ENCODE measurements around the gene GJC1. TPM values are rescaled to one million over a fixed set of nuclear protein-coding genes. Genes with fewer than 3 reads are reported as not detected.

The GJC1 gene
- total and polyA plus RNA-seq, 9 donors, result 1.3 to 18.4 (median 4.3) TPM

DNA sequence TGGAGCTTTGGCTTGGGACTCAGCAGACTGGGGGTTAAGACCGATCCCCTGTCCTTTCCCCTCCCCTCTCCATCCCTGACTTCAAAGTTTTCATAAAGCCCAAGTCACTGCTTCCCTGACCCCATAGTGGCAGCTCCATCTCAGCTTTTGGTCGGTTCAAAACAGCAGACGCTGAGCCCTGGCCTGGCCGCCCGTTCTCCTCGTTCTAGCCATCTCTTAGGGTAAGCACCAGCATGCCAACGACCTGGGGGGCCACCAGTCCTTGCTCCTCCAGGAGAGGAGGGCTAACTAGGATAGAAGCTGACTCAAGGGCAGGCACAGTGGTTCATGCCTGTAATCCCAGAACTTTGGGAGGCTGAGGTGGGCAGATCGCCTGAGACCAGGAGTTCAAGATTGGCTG lies 16.1 kb upstream of the GJC1 start:
- no peak overlapping the region for H3K27ac ChIP-seq
- no peak for DNase-seq
- no peak overlapping the region for H3K4me3 ChIP-seq
- no peaks in the 10 kb centered on the region for H3K4me1 ChIP-seq (ENCODE audit: insufficient read depth)
- 71 to 83% (median 71%) methylated on average over 8 of the region's 8 CpGs for WGBS, 3 donors
- H3K36me3 ChIP-seq, result no peaks in the 10 kb centered on the region
- H3K9me3 ChIP-seq, result no peaks in the 10 kb centered on the region
- TF ChIP-seq, protein P1, sequence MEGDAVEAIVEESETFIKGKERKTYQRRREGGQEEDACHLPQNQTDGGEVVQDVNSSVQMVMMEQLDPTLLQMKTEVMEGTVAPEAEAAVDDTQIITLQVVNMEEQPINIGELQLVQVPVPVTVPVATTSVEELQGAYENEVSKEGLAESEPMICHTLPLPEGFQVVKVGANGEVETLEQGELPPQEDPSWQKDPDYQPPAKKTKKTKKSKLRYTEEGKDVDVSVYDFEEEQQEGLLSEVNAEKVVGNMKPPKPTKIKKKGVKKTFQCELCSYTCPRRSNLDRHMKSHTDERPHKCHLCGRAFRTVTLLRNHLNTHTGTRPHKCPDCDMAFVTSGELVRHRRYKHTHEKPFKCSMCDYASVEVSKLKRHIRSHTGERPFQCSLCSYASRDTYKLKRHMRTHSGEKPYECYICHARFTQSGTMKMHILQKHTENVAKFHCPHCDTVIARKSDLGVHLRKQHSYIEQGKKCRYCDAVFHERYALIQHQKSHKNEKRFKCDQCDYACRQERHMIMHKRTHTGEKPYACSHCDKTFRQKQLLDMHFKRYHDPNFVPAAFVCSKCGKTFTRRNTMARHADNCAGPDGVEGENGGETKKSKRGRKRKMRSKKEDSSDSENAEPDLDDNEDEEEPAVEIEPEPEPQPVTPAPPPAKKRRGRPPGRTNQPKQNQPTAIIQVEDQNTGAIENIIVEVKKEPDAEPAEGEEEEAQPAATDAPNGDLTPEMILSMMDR (IDR thresholded peaks at IDR 0.05), result no peak
- TF ChIP-seq POLR2A (IDR thresholded peaks at IDR 0.05) (no peak), EP300 (IDR thresholded peaks at IDR 0.05) (no peak)
- H3K27me3 ChIP-seq, result no peaks in the 10 kb centered on the region
- intact Hi-C loops (cut with DNase I), result no loop called here

DNA sequence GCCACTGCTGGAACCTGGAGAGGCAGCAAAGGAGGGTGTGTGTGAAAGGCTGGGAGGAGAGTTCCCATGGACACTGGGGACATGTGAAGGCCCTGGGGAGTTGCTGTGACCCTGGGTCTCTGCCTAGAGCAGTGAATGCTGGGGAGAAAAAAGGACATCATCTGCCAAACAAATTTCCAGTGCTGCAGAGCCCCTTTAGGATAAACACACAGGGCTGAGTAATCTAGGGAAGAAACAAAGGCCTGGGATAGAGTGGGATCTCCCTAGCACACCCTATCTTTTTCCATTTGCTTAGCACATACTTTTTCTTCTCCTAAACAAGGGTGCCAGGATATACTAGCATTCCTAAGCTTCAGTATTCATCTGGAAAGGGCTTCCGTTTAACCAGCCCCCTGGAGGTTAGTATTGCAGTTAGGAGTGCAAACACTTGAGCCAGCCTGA lies 14.3 kb upstream of the GJC1 start:
- H3K4me1 ChIP-seq (ENCODE audit: insufficient read depth), result no peaks in the 10 kb centered on the region
- no peaks in the 10 kb centered on the region for H3K9me3 ChIP-seq
- H3K36me3 ChIP-seq, result no peaks in the 10 kb centered on the region
- WGBS, 3 donors, result 20 to 30% (median 26%) methylated on average over 1 of the region's 1 CpG
- no peak overlapping the region for H3K4me3 ChIP-seq
- TF ChIP-seq, protein P1 (IDR thresholded peaks at IDR 0.05), result no peak
- TF ChIP-seq EP300 (IDR thresholded peaks at IDR 0.05) (no peak), POLR2A (IDR thresholded peaks at IDR 0.05) (no peak)
- H3K27me3 ChIP-seq, result no peaks in the 10 kb centered on the region
- H3K27ac ChIP-seq, result no peak overlapping the region
- intact Hi-C loops (cut with DNase I), result no loop called here
- DNase-seq, result no peak

DNA sequence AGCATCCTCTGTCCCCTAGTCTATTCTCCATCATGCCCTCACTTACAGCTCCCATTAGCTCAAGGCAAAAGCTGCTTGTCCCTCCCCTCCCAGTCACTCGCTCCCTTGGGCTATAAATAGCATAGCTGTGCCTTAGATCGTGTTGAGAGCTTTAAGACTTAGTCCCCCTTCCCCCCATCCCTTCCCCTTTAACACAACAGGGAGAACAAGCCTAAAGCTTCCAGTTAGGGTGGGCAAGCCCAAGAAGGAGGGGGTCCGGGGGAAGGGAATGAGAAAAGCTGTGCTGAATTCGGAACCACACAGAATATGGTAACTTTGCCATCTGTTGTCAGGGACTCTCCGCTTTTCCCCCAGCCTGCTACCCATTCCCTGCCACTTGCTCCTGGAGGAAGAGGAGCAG lies 12.7 kb upstream of the GJC1 start:
- DNase-seq, result no peak
- Histone ChIP-seq H3K4me1 (ENCODE audit: insufficient read depth) (no peaks in the 10 kb centered on the region), H3K9me3 (no peaks in the 10 kb centered on the region), H3K4me3 (no peak overlapping the region), H3K27me3 (no peaks in the 10 kb centered on the region), H3K36me3 (no peaks in the 10 kb centered on the region), H3K27ac (no peak overlapping the region)
- TF ChIP-seq, protein P1 (IDR thresholded peaks at IDR 0.05), result no peak
- no peak for TF ChIP-seq EP300 (IDR thresholded peaks at IDR 0.05)
- TF ChIP-seq POLR2A (IDR thresholded peaks at IDR 0.05), result no peak
- intact Hi-C loops (cut with DNase I), result no loop called here
- 38 to 46% (median 39%) methylated on average over 5 of the region's 5 CpGs for WGBS, 3 donors

DNA sequence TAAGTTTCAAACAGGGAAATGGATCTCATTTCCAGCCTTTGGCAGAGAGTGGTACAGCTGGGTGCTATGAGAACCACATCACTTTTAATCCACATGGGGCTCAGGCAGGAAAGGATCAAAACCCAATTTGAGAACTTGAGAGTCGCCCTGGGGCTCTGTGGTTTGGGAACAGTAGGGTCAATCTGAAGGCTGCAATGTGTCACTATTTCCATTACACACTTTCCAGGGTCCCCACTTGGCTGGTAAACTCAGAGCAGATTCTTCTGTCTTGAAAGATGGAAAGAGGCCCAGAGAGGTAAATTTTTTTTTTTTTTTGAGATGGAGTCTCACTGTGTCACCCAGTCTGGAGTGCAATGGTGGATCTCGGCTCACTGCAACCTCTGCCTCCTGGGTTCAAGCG lies 10.8 kb upstream of the GJC1 start:
- H3K27ac ChIP-seq, result no peak overlapping the region
- no peaks in the 10 kb centered on the region for H3K27me3 ChIP-seq
- no peak overlapping the region for H3K4me3 ChIP-seq
- 79 to 86% (median 80%) methylated on average over 3 of the region's 3 CpGs for WGBS, 3 donors
- H3K4me1 ChIP-seq (ENCODE audit: insufficient read depth), result no peaks in the 10 kb centered on the region
- DNase-seq, result no peak
- no peaks in the 10 kb centered on the region for H3K9me3 ChIP-seq
- H3K36me3 ChIP-seq, result no peaks in the 10 kb centered on the region
- no peak for TF ChIP-seq EP300 (IDR thresholded peaks at IDR 0.05)
- no peak for TF ChIP-seq POLR2A (IDR thresholded peaks at IDR 0.05)
- TF ChIP-seq, protein P1 (IDR thresholded peaks at IDR 0.05), result no peak
- intact Hi-C loops (cut with DNase I), result no loop called here

All from ovary (tissue), 9 donors.